Small intestine (tissue), 7 donors: ENCODE data around the gene SAA2. TPM values are rescaled to one million over a fixed set of nuclear protein-coding genes. Genes with fewer than 3 reads are reported as not detected.
A peak's percentile ranks its signal among the peaks of the same experiment; 100 is the strongest.
"Not testable (repeated sequence)": the region's sequence is repeated elsewhere in the genome, so short reads cannot be mapped to it uniquely, and the experiment has no call there.

Experiments used
- DNase-seq, 2 donors: peaks; one replicate each; pipeline versions ENCODE4 v3.0.0 to v3.0.0-alpha.2; 2013
- FAIRE-seq: peaks from 2 replicates; lab custom pipeline; 2012; peaks lifted over from hg19 to GRCh38; lab: Jason Lieb, UNC
- H3K27ac ChIP-seq, 3 donors: one replicate each; pipeline ENCODE4 v1.5.1; 2013; ENCODE audit warnings: low read length in 2 of 3, mild to moderate bottlenecking in 2 of 3, control low read depth in 1 of 3, inconsistent platforms in 1 of 3, low read depth in 1 of 3, moderate library complexity in 1 of 3
- H3K27me3 ChIP-seq, 3 donors: one replicate each; pipeline ENCODE4 v1.6.1; 2013; ENCODE audit warnings: low read length in 3 of 3, inconsistent platforms in 1 of 3; ENCODE audit not compliant: control insufficient read depth in 3 of 3, insufficient read depth in 3 of 3
- H3K36me3 ChIP-seq, 3 donors: one replicate each; pipeline ENCODE4 v1.6.1; 2013; ENCODE audit warnings: low read length in 3 of 3, inconsistent platforms in 1 of 3, low read depth in 1 of 3, mild to moderate bottlenecking in 1 of 3, moderate library complexity in 1 of 3; ENCODE audit not compliant: control insufficient read depth in 3 of 3, insufficient read depth in 2 of 3
- H3K4me1 ChIP-seq, 3 donors: one replicate each; pipeline ENCODE4 v1.6.1; 2013; ENCODE audit warnings: low read length in 2 of 3, inconsistent platforms in 1 of 3, low read depth in 1 of 3, mild to moderate bottlenecking in 1 of 3, moderate library complexity in 1 of 3; ENCODE audit not compliant: control insufficient read depth in 3 of 3, insufficient read depth in 2 of 3
- H3K4me3 ChIP-seq, 3 donors: one replicate each; pipeline ENCODE4 v1.5.1; 2013; ENCODE audit warnings: low read length in 3 of 3, control low read depth in 1 of 3, inconsistent platforms in 1 of 3, low read depth in 1 of 3, mild to moderate bottlenecking in 1 of 3, moderate library complexity in 1 of 3
- H3K9me3 ChIP-seq, 2 donors: one replicate each; pipeline ENCODE4 v1.6.1; 2013; ENCODE audit warnings: low read depth in 1 of 2, low read length in 1 of 2; ENCODE audit not compliant: control insufficient read depth in 2 of 2, insufficient read depth in 1 of 2
- WGBS, 3 donors: extraction: QIAGEN DNeasy Blood & Tissue Kit; methylation state at CpG; one replicate each; pipeline ENCODE4 v1.1.7; 2013; 5-methylcytosine and 5-hydroxymethylcytosine counted together
- polyA plus RNA-seq, 4 donors: library from polyadenylated mRNA; stranded (reverse) in 3 of 4; unstranded in 1 of 4; fragments of 200-250 nt in 3 of 4; fragments of 120-200 nt in 1 of 4; gene quantifications; one replicate each; pipeline versions ENCODE4 v1.2.1 to v1.2.3, GENCODE V29; 2013
- donor health status: healthy with polysubstance abuse.
- donor health status: control.
- donor health status: control.
- donor health status: Bipolar disorder and iron deficiency.
- donor health status: healthy.

The SAA2 gene
- polyA plus RNA-seq, 4 donors: 1.1 to 9.2 (median 4.9) TPM; not detected in 1

GRCh38 chr11:18261721-18262120, 13.3 kb upstream of the SAA2 start:
- H3K4me3 ChIP-seq: no peak overlapping the region
- no peaks in the 10 kb centered on the region for H3K4me1 ChIP-seq
- H3K27me3 ChIP-seq: peaks cover 0 to 2% (median 0%) of the 10 kb centered on the region in 3 donors
- no peak for FAIRE-seq
- H3K9me3 ChIP-seq: no peaks in the 10 kb centered on the region
- no peak for DNase-seq
- 95 to 96% (median 96%) methylated on average over 14 of the region's 14 CpGs for WGBS, 3 donors
- no peak overlapping the region for H3K27ac ChIP-seq
- no peaks in the 10 kb centered on the region for H3K36me3 ChIP-seq

GRCh38 chr11:18259259-18259658, 10.8 kb upstream of the SAA2 start:
- Histone ChIP-seq H3K27ac (no peak overlapping the region), H3K36me3 (no peaks in the 10 kb centered on the region), H3K4me1 (no peaks in the 10 kb centered on the region), H3K27me3 (no peaks in the 10 kb centered on the region), H3K9me3 (no peaks in the 10 kb centered on the region), H3K4me3 (no peak overlapping the region)
- FAIRE-seq (no peak), DNase-seq (peak; percentile 32 to 83)

- FAIRE-seq: no peak
Measured at GRCh38 chr11:18254781-18255361, 6.4 kb upstream of the SAA2 start.

GRCh38 chr11:18253778-18254338, 5.4 kb upstream of the SAA2 start:
- no peak for FAIRE-seq
- no peaks in the 10 kb centered on the region for H3K36me3 ChIP-seq
- no peak for DNase-seq
- no peaks in the 10 kb centered on the region for H3K27me3 ChIP-seq
- H3K4me3 ChIP-seq: no peak overlapping the region
- WGBS, 3 donors: 82 to 89% (median 84%) methylated on average over 11 of the region's 11 CpGs
- H3K27ac ChIP-seq: no peak overlapping the region
- H3K9me3 ChIP-seq: no peaks in the 10 kb centered on the region
- no peaks in the 10 kb centered on the region for H3K4me1 ChIP-seq

More at GRCh38 chr11:18254781-18255361, 6.4 kb upstream of the SAA2 start:
- no peaks in the 10 kb centered on the region for H3K36me3 ChIP-seq
- WGBS, 3 donors: 66 to 86% (median 71%) methylated on average over 2 of the region's 2 CpGs
- no peaks in the 10 kb centered on the region for H3K27me3 ChIP-seq
- H3K27ac ChIP-seq: no peak overlapping the region
- no peak overlapping the region for H3K4me3 ChIP-seq
- DNase-seq: no peak
- no peaks in the 10 kb centered on the region for H3K4me1 ChIP-seq
- H3K9me3 ChIP-seq: no peaks in the 10 kb centered on the region

- H3K27me3 ChIP-seq: no peaks in the 10 kb centered on the region
- H3K27ac ChIP-seq: peak overlapping the region in 1 of 3 donors; percentile 62
- FAIRE-seq (no peak), DNase-seq (peak in 1 of 2 donors; percentile 79)
- H3K36me3 ChIP-seq: no peaks in the 10 kb centered on the region
- 45 to 69% (median 48%) methylated on average over 3 of the region's 3 CpGs for WGBS, 3 donors
- H3K9me3 ChIP-seq: no peaks in the 10 kb centered on the region
- H3K4me3 ChIP-seq: no peak overlapping the region
- H3K4me1 ChIP-seq: no peaks in the 10 kb centered on the region
Measured at GRCh38 chr11:18253233-18253632, 4.8 kb upstream of the SAA2 start.

- DNase-seq, FAIRE-seq, H3K27me3 ChIP-seq, H3K4me3 ChIP-seq, H3K36me3 ChIP-seq, H3K9me3 ChIP-seq, H3K4me1 ChIP-seq: not testable (repeated sequence)
- 33 to 41% (median 38%) methylated on average over 2 to 3 of the region's 6 CpGs for WGBS, 3 donors
- H3K27ac ChIP-seq: peak overlapping the region in 2 of 3 donors; percentile 76 to 89
Measured at GRCh38 chr11:18247191-18247581, 1.3 kb downstream of the SAA2 start.

- not testable (repeated sequence) for H3K36me3 ChIP-seq, H3K9me3 ChIP-seq, H3K27me3 ChIP-seq, FAIRE-seq, H3K4me1 ChIP-seq
- DNase-seq: peak in 1 of 2 donors; percentile 73
- 14 to 44% (median 19%) methylated on average over 10 to 11 of the region's 11 CpGs for WGBS, 3 donors
- Histone ChIP-seq H3K27ac (peak overlapping the region in 2 of 3 donors; percentile 89 to 92), H3K4me3 (peak overlapping the region in 1 of 3 donors; percentile 2)
Measured at GRCh38 chr11:18246379-18247190, 1.9 kb downstream of the SAA2 start.

- FAIRE-seq (no peak), DNase-seq (no peak)
- Histone ChIP-seq H3K27me3 (peaks cover 0 to 3% (median 0%) of the 10 kb centered on the region in 3 donors), H3K27ac (no peak overlapping the region), H3K9me3 (peaks cover 0 to 4% of the 10 kb centered on the region in 2 donors), H3K36me3 (no peaks in the 10 kb centered on the region), H3K4me3 (no peak overlapping the region), H3K4me1 (no peaks in the 10 kb centered on the region)
- 64 to 74% (median 64%) methylated on average over 6 of the region's 6 CpGs for WGBS, 3 donors
Measured at GRCh38 chr11:18245396-18245795, 3.1 kb downstream of the SAA2 start.
